GM10847 (cell line): ENCODE measurements around the gene OSTN.

Source experiments
- POLR2A ChIP-seq: IDR thresholded peaks from 2 replicates; pipeline ENCODE4 v1.6.1; 2011; ENCODE audit not compliant: insufficient read length; ENCODE audit errors: extremely low read depth

OSTN gene

GRCh38 chr3:191283400-191283799 lies 84.4 kb downstream of the OSTN start:
- TF ChIP-seq POLR2A: no peak

GRCh38 chr3:191290311-191291025 lies 91.4 kb downstream of the OSTN start:
- no peak for TF ChIP-seq POLR2A

GRCh38 chr3:191292243-191293015 lies 93.4 kb downstream of the OSTN start:
- no peak for TF ChIP-seq POLR2A

GRCh38 chr3:191294291-191294690 lies 95.2 kb downstream of the OSTN start:
- TF ChIP-seq POLR2A: no peak

- TF ChIP-seq POLR2A: no peak
Measured at GRCh38 chr3:191296041-191296541, 97.0 kb downstream of the OSTN start.

GRCh38 chr3:191298846-191299245 lies 99.8 kb downstream of the OSTN start:
- TF ChIP-seq POLR2A: no peak

- TF ChIP-seq POLR2A: no peak
Measured at GRCh38 chr3:191300422-191300821, 101.4 kb downstream of the OSTN start.

- no peak for TF ChIP-seq POLR2A
Measured at GRCh38 chr3:191301017-191301416, 102.0 kb downstream of the OSTN start.

- no peak for TF ChIP-seq POLR2A
Measured at GRCh38 chr3:191301782-191302411, 102.9 kb downstream of the OSTN start.

GRCh38 chr3:191302451-191302850 lies 103.4 kb downstream of the OSTN start:
- no peak for TF ChIP-seq POLR2A

GRCh38 chr3:191303596-191303995 lies 104.6 kb downstream of the OSTN start:
- no peak for TF ChIP-seq POLR2A

GRCh38 chr3:191306428-191306827 lies 107.4 kb downstream of the OSTN start:
- TF ChIP-seq POLR2A: no peak

- no peak for TF ChIP-seq POLR2A
Measured at GRCh38 chr3:191307341-191307740, 108.3 kb downstream of the OSTN start.

- TF ChIP-seq POLR2A: no peak
Measured at GRCh38 chr3:191313296-191313695, 114.3 kb downstream of the OSTN start.

GRCh38 chr3:191314109-191314728 lies 115.2 kb downstream of the OSTN start:
- TF ChIP-seq POLR2A: no peak
